K562 (cell line): ENCODE data around the gene ERVW-1. TPM values are rescaled to one million over a fixed set of nuclear protein-coding genes. Genes with fewer than 3 reads are reported as not detected.

Experiments
- CHD4 ChIP-seq: fragments of 200-600 bp; sonication (generic); IDR thresholded peaks from 3 replicates; pipeline ENCODE4 v1.6.1; 2012; ENCODE audit warnings: low read depth, mild to moderate bottlenecking, mixed read lengths, low read length, inconsistent platforms; ENCODE audit not compliant: insufficient read depth, insufficient replicate concordance, poor library complexity, severe bottlenecking
- ELF2 ChIP-seq: fragments of 250-450 bp; sonication (Bioruptor Pico); IDR thresholded peaks from 2 replicates; pipeline ENCODE4 v1.5.0; 2021; ENCODE audit warnings: mild to moderate bottlenecking
- ESRRB ChIP-seq: fragments of 250-450 bp; sonication (Bioruptor Pico); IDR thresholded peaks from 2 replicates; pipeline ENCODE4 v1.5.0; 2020; ENCODE audit warnings: mild to moderate bottlenecking, moderate library complexity, borderline replicate concordance
- HMG20B ChIP-seq: fragments of 250-450 bp; sonication (Bioruptor Pico); IDR thresholded peaks from 2 replicates; pipeline ENCODE4 v1.5.0; 2021; ENCODE audit warnings: mild to moderate bottlenecking
- HOMEZ ChIP-seq: fragments of 250-450 bp; sonication (Bioruptor Pico); IDR thresholded peaks from 2 replicates; pipeline ENCODE4 v1.4.0; 2020; ENCODE audit warnings: mild to moderate bottlenecking, moderate library complexity
- HOXB6 ChIP-seq: fragments of 250-450 bp; sonication (Bioruptor Pico); IDR thresholded peaks from 2 replicates; pipeline ENCODE4 v1.5.1; 2022; ENCODE audit warnings: mild to moderate bottlenecking, borderline replicate concordance
- ILK ChIP-seq: fragments of 450-650 bp; IDR thresholded peaks from 2 replicates; pipeline ENCODE4 v1.6.1; 2016; ENCODE audit warnings: missing genetic modification characterization, low read depth, mild to moderate bottlenecking, missing compliant biosample characterization, moderate library complexity, borderline replicate concordance
- IRF1 ChIP-seq: sonication (generic); formaldehyde crosslinking; IDR thresholded peaks from 2 replicates; pipeline ENCODE4 v1.8.0; 2022; ENCODE audit warnings: missing genetic modification reagents, mild to moderate bottlenecking, borderline replicate concordance
- JUND ChIP-seq, 2 experiments: IDR thresholded peaks; 2 replicates in 1 of 2; 3 replicates in 1 of 2; pipeline ENCODE4 v1.6.1; 2011; ENCODE audit warnings: borderline replicate concordance in 2 of 2, low read depth in 2 of 2, low read length in 2 of 2, improper control_type of control experiment in 1 of 2, missing biosample characterization in 1 of 2, missing genetic modification characterization in 1 of 2, missing genetic modification reagents in 1 of 2
- MCM2 ChIP-seq: fragments of 450-650 bp; IDR thresholded peaks from 2 replicates; pipeline ENCODE4 v1.6.1; 2017; ENCODE audit warnings: low read depth, mild to moderate bottlenecking
- MCM5 ChIP-seq: fragments of 450-650 bp; IDR thresholded peaks from 2 replicates; pipeline ENCODE4 v1.6.1; 2016; ENCODE audit warnings: low read depth
- NCOA2 ChIP-seq, 2 experiments: fragments of 450-650 bp; IDR thresholded peaks; 2 replicates each; pipeline ENCODE4 v1.6.1; 2018; ENCODE audit warnings: mild to moderate bottlenecking in 2 of 2, moderate library complexity in 1 of 2; ENCODE audit not compliant: partially characterized antibody in 2 of 2
- NR2F6 ChIP-seq: fragments of 450-650 bp; formaldehyde crosslinking; IDR thresholded peaks from 2 replicates; pipeline ENCODE4 v1.4.0; 2020; ENCODE audit warnings: mild to moderate bottlenecking
- PHB2 ChIP-seq: fragments of 450-650 bp; IDR thresholded peaks from 2 replicates; pipeline ENCODE4 v1.6.1; 2017; ENCODE audit warnings: low read depth
- PHF20 ChIP-seq: fragments of 450-650 bp; IDR thresholded peaks from 2 replicates; pipeline ENCODE4 v1.6.1; 2018; ENCODE audit not compliant: partially characterized antibody
- POLR2B ChIP-seq: fragments of 450-650 bp; IDR thresholded peaks from 2 replicates; pipeline ENCODE4 v1.6.1; 2018; ENCODE audit warnings: low read depth; ENCODE audit not compliant: partially characterized antibody
- SMAD3 ChIP-seq: fragments of 450-650 bp; formaldehyde crosslinking; conservative IDR thresholded peaks from 2 replicates; pipeline ENCODE4 v1.4.0; 2020; ENCODE audit warnings: mild to moderate bottlenecking
- SRSF7 ChIP-seq: fragments of 200-400 bp; formaldehyde crosslinking; optimal IDR thresholded peaks from 2 replicates; pipeline ENCODE3; 2017; ENCODE audit warnings: mild to moderate bottlenecking, low read depth, low read length
- TFAP4 ChIP-seq: sonication (generic); formaldehyde crosslinking; IDR thresholded peaks from 2 replicates; pipeline ENCODE4 v1.8.0; 2022; ENCODE audit warnings: missing genetic modification reagents, mild to moderate bottlenecking, moderate library complexity, borderline replicate concordance
- ZBTB34 ChIP-seq: fragments of 250-450 bp; sonication (Bioruptor Pico); IDR thresholded peaks from 2 replicates; pipeline ENCODE4 v1.8.0; 2021; ENCODE audit warnings: mild to moderate bottlenecking, moderate library complexity
- ZKSCAN8 ChIP-seq: fragments of 200-800 bp; sonication (Bioruptor generic); IDR thresholded peaks from 2 replicates; pipeline ENCODE4 v1.6.1; 2016; ENCODE audit warnings: missing genetic modification characterization, missing compliant biosample characterization
- ZNF239 ChIP-seq: fragments of 250-450 bp; sonication (Bioruptor Pico); IDR thresholded peaks from 2 replicates; pipeline ENCODE4 v1.4.0; 2020; ENCODE audit warnings: mild to moderate bottlenecking
- ZNF282 ChIP-seq: sonication (generic); formaldehyde crosslinking; IDR thresholded peaks from 2 replicates; pipeline ENCODE4 v1.8.1; 2023; ENCODE audit warnings: missing genetic modification reagents
- ZNF695 ChIP-seq: fragments of 450-650 bp; formaldehyde crosslinking; IDR thresholded peaks from 2 replicates; pipeline ENCODE4 v1.4.0; 2020; ENCODE audit warnings: mild to moderate bottlenecking, moderate library complexity
- ZSCAN32 ChIP-seq: fragments of 450-650 bp; formaldehyde crosslinking; IDR thresholded peaks from 2 replicates; pipeline ENCODE4 v1.4.0; 2020; ENCODE audit warnings: mild to moderate bottlenecking, moderate library complexity
- polyA plus RNA-seq, 8 experiments: library from polyadenylated mRNA; depleted of rRNA in 4 of 8; stranded (reverse) in 5 of 8; unstranded in 3 of 8; fragments of >200 nt; fragmentation: Nextera tagmentation in 2 of 8; fragmentation: Illumina TruSeq in 1 of 8; extraction: Ambion mirVana in 2 of 8; extraction: Trizol in 1 of 8; gene quantifications; 2 replicates each; pipeline versions ENCODE4 v1.2.1 to v1.2.3, GENCODE V29; 2011 to 2014; ENCODE audit warnings: inconsistent platforms in 1 of 8, missing spikeins in 1 of 8
- total RNA-seq, 7 experiments: library from RNA; depleted of rRNA in 6 of 7; stranded (reverse); fragments of >200 nt in 6 of 7; fragmentation: Illumina TruSeq in 2 of 7; extraction: Trizol in 2 of 7; gene quantifications; 2 replicates each; pipeline versions ENCODE4 v1.2.1 to v1.2.3, GENCODE V29; 2011 to 2021; ENCODE audit warnings: low replicate concordance in 1 of 7

Gene ERVW-1
- total and polyA plus RNA-seq, 9 of the 15 experiments (the other 6 are each of a cell fraction or from before 2014, with no cell fraction given), result not detected

GRCh38 chr7:92423710-92424131, 54.0 kb downstream of the ERVW-1 start (continued):
- TF ChIP-seq HOMEZ (CRISPR knock-in tag), result no peak
- TF ChIP-seq NCOA2 (IDR thresholded peaks at IDR 0.05; ENCODE audit: partially characterized antibody in 2 of 2), result no peak
- no peak for TF ChIP-seq MCM5
- TF ChIP-seq PHB2, result peak; percentile 71
- no peak for TF ChIP-seq SMAD3 (CRISPR knock-in tag)
- TF ChIP-seq CHD4, result no peak
- TF ChIP-seq ZBTB34 (CRISPR knock-in tag), result no peak
- TF ChIP-seq JUND (IDR thresholded peaks at IDR 0.05; ENCODE audit: borderline replicate concordance, low read depth, low read length), result no peak
- TF ChIP-seq JUND (tag; IDR thresholded peaks at IDR 0.05; ENCODE audit: borderline replicate concordance, low read depth, low read length), result peak; percentile 18; the same call in 1 of the 3 replicates
- no peak for TF ChIP-seq SRSF7
- TF ChIP-seq ZKSCAN8 (CRISPR knock-in tag), result no peak
- no peak for TF ChIP-seq ZNF239 (CRISPR knock-in tag)
- no peak for TF ChIP-seq HOXB6 (CRISPR knock-in tag)
- no peak for TF ChIP-seq ESRRB (CRISPR knock-in tag)
- TF ChIP-seq NR2F6 (CRISPR knock-in tag), result no peak
- TF ChIP-seq IRF1 (CRISPR knock-in tag), result no peak
- no peak for TF ChIP-seq MCM2
- TF ChIP-seq ELF2 (CRISPR knock-in tag), result no peak
- TF ChIP-seq ZSCAN32, result no peak
- TF ChIP-seq ZNF282 (CRISPR knock-in tag), result no peak
- TF ChIP-seq POLR2B, result peak; percentile 27
- no peak for TF ChIP-seq ILK (tag)
- peak; percentile 46 for TF ChIP-seq PHF20
- no peak for TF ChIP-seq HMG20B (CRISPR knock-in tag)
- TF ChIP-seq TFAP4, result no peak
- no peak for TF ChIP-seq ZNF695 (CRISPR knock-in tag)
